GM21737 (cell line): ENCODE data around the gene IMP3.
"Not testable (repeated sequence)": the region's sequence is repeated elsewhere in the genome, so short reads cannot be mapped to it uniquely, and the experiment has no call there.

Source experiments
- ATAC-seq: cut with Tn5 transposase; IDR thresholded peaks from one replicate; pipeline ENCODE4 v1.9.1; 2021; ENCODE audit warnings: mild to moderate bottlenecking, moderate library complexity; ENCODE audit not compliant: unreplicated experiment

Gene IMP3

DNA sequence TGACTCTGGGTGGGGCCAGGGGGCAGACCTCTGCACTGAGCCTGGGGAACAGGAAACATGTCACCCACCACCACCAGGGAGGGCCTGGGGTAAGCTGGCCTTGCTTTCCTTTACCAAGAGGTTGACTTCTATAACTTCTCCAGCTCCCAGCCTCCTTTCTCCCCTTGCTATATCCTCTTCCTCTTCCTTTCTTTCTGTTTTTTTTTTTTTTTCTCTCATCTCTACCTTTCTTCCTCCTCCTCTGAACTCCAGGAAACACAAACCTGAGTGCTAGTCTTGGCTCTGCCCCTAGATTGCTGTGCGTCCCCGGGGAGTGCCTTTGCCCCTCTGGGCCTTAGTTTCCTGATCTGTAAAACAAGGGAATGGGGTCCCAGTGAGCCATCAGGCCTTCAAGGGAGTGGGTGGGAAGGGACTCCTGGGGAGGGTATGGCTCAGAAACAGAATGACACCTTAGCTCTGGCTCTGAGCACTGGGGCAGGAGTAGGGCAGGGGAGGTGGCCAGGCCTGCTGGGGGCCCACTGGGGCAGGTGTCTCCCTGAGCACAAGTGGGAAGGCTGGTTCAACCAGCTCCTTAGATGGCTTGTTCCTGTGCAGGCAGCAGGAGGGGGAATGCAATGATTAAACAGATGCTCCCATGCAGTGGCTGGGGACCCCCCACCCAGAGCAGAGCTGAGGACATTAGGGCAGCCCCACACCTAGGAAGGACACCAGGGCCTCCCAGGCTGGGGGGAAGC lies 12.0 kb upstream of the IMP3 start:
- ATAC-seq: no peak

DNA sequence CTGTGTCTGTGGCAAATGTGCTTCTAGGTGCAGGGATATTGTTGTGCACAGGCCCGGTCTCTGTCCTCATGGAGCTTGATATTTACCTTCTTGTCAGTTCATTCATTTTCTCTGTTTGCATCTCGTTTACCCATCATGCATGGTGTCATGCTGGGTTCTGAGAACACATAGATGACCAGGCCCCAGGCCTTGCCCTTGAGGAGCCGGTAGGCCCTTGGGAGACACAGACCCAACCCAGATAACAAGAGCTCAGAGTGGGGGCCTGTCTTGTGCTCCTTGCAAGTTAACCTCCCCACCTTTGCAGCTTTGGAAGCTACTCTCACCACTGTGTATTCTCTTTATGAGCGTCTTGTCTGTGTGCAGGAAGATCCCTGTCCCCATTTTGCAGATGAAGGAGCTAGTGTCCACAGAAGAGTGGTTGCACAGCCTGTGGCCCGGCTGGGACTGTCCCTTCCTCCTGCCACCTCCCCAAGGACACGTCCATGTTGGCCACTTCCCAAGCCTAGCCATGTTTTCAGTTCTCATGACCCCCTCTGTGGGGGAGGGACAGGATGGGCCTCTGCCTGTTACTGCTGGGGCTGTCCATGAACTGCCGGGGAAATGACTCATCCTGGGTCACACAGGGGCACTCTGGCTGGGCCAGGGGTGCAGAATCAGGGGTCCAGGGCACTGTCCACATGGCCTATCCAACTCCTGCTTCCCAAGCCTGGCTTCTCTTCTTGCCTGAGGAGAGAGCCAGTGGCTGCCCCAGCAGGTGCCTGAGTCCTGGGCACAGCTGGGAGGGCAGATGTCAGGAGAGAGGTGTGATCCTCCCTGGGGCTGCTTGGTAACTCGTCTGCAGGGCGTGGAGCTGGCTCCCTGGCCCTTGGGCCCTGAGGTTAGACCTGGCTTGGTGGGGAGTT lies 11.1 kb upstream of the IMP3 start:
- ATAC-seq: no peak

DNA sequence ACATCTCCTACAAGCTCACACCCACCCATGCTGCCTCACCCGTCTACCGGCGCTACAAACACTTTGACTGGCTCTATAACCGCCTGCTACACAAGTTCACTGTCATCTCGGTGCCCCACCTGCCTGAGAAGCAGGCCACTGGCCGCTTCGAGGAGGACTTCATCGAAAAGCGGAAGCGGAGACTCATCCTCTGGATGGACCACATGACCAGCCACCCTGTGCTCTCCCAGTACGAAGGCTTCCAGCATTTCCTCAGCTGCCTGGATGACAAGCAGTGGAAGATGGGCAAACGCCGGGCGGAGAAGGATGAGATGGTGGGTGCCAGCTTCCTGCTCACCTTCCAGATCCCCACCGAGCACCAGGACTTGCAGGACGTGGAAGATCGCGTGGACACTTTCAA lies 9.8 kb upstream of the IMP3 start:
- ATAC-seq: no peak

GRCh38 chr15:75649045-75649761 lies 9.2 kb upstream of the IMP3 start:
- no peak for ATAC-seq

GRCh38 chr15:75648156-75649000 lies 8.4 kb upstream of the IMP3 start:
- ATAC-seq: no peak

DNA sequence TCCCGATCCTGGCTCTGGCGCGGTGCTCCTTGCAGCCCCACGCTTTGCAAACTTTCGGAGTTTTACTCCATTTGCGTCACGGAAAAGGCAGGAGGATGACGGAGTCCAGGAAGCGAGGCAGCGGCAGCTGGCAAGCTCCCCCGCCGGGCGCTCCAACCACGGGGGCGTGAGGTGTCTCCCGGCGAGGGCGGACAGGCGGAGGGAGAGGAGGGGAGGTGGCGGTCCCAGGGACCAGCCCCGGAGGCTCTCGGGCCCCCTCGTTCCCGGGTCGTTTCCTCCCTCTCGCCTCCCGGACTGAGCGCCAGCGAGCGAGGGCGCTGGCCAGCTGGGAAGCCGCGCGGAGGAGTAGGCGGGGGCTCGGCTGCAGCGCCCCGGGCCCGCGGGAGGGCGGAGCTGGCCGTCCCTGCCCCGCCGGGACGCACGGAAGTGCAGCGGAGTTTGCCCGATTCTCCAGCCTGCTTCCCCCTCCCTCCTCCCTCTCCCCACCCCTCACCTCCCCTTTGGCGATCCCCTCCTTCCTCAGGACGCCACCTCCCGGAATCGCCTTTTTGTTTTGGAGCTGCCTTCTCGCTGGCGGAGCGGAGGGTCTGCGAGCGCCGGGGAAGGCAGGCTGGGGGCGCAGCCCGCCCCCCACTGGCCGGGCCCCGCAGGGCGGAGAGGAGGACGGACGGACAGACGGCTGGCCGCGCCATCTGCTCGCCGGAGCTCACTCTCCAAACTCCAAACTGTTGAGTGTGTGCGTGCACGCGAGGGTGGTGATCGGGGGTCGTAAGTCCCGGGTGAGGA lies 7.5 kb upstream of the IMP3 start, which contains the start of gene SNX33:
SNX33 (plus strand) TSS at position 543 of the 786 bp plus-strand sequence. CDS start 1,191 bp downstream, outside the sequence.
- no peak for ATAC-seq

- ATAC-seq: no peak
Measured at GRCh38 chr15:75646944-75647364, 6.9 kb upstream of the IMP3 start.

DNA sequence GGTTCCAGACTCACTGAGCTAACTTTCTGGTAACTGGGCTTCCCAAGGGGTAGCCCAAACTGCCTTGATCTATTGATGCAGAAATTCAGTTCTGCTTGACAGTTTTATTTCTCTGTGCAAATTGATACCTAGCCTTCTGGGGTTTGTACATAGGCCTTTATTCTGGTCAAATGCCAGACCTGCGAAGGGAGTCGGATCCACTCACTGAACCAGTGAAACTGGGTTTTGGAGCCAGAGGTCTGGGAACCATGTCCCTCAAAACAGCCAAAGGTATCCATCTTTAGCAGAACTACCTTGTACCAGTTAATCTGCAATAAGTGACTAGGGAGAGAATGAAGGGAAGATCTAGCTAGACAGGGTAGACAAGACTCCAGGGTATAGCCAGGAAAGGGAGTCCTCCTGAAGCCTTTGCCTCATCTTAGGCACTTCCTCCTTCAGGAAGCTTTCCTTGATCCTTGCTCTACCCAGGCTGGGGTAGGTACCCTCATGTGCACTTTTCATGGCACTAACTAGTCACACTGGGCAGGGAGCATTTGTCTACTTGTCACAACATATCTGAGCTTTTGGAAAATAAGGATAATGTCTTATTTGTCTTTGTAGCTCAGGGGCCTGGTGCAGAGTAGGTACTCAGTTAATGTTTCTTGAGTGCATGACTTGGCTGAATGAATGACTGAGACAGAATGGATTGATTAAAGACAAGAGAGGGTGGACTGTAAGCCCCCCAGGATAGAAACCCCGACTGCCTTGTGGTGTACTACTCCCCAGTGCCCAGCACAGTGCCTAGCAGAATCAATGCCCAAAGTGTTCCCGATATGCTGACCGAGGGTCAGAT lies 6.3 kb upstream of the IMP3 start:
- no peak for ATAC-seq

DNA sequence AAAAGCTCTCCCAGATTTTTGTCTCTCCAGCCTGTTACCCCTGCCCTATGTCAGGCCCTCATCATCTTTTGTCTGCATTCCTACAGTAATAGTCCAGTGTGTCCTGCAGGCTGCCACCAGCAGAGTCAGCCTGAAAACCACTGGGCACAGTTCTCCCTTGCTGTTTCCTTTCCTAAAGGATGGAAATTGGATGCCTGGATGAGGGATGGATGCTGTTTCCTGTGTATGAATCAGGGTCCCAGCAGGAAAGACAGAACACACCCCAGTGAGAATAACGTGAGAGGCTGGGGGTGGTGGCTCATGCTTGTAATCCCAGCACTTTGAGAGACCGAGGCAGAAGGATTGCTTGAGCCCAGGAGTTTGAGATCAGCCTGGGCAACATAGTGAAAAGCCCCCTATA lies 4.4 kb upstream of the IMP3 start:
- ATAC-seq: no peak

DNA sequence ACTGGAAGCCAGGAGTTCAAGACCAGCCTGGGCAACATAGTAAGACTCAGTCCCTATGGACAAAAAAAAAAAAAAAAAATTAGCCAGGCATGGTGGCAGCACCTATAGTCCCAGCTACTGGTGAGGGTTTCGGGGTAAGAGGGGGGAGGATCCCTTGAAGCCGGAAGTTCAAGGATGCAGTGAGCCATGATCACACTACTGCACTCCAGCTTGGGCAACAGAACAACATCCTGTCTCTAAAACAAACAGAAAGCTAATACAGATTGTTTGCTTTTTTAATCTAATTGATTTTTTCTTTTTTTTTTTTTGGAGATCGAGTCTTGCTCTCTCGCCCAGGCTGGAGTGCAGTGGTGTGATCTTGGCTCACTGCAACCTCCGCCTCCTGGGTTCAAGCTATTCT lies 1.6 kb upstream of the IMP3 start:
- no peak for ATAC-seq

DNA sequence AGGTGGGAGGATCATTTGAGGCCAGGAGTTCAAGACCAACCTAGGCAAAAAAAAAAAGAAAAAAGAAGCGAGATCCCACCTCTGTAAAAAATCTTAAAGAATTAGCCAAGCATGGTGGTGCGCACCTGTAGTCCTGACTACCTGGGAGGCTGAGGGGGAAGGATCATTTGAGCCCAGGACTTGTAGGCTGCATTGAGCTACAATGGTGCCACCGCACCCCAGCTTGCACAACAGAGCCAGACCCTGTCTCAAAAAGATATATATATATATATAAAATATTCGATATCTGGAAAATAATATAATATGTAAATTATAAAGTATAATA lies 1.1 kb upstream of the IMP3 start:
- ATAC-seq: no peak

- ATAC-seq: peak; percentile 21
Measured at GRCh38 chr15:75640483-75641178, 607 bp upstream of the IMP3 start.

DNA sequence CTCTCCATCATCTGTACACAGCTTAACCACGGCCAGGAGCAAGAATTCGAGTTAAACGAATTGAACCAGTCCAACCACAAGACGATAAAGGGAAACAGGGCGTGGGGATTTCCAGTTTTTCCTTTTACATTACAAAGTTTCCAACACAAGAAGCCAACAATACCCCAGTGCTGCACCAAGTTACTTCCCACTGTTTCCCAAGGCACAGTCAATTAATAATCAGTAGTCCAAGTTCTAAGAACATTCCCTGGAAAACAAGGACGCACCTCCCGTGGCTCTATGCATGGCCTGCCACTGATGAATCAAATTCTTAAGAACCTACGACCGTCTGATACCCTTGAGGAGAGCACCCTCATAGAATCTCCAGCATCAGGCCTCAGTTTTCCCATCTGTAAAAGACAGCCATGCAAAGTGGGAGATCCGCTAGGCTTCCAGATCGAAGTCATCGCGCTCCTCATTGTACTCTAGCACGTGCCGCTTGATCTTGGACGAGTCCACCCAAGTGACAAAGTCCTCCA lies 774 bp downstream of the IMP3 start:
- no peak for ATAC-seq

DNA sequence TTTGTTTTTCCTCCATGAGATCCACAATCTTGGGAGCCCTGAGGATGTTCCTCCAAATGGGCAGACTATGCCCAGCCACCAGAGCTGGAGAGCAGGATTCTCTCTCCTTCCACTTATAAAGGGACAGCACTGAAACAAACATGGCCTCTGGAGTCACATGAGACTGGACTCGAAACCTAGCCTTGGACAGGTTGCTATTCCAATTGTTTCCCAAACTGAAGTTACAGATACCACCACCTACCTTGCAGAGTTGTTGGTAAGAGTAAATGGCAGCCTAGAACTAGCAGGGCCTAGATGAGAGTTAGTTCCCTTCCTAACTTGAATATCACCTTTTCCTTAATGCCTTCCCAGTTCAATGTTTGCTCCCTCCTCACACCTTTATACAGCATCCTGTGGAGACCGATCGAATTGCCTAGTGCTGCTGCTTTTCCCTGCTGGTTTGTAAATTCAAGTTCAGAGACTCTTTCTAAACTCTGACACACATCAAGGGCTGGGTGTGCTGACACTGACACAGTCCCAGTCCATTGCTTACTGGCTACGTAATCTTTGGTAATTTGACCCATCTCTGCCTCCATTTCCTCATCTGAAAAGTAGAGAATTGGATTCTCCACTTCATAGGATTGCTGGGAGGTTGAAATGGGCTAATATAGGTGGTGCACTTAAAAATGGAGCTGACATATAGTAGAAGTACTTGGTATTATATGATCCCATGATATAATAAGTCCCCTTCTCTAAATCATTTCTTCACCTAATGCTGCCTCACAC lies 2.6 kb downstream of the IMP3 start:
- no peak for ATAC-seq

GRCh38 chr15:75636026-75636425 lies 4.0 kb downstream of the IMP3 start:
- ATAC-seq: no peak

DNA sequence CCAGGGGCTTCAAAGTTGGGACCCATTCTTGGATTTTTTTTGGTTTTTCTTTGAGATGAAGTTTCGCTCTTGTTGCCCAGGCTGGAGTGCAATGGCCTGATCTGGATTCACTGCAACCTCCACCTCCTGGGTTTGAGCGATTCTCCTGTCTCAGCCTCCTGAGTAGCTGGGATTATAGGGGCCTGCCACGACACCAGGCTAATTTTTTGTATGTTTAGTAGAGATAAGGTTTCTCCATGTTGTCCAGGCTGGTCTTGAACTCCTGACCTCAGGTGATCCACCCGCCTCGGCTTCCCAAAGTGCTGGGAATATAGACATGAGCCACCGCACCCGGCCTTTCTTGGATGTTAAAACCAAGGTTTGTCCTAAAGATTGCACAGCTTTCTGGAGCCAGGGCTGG lies 6.1 kb downstream of the IMP3 start:
- not testable (repeated sequence) for ATAC-seq

DNA sequence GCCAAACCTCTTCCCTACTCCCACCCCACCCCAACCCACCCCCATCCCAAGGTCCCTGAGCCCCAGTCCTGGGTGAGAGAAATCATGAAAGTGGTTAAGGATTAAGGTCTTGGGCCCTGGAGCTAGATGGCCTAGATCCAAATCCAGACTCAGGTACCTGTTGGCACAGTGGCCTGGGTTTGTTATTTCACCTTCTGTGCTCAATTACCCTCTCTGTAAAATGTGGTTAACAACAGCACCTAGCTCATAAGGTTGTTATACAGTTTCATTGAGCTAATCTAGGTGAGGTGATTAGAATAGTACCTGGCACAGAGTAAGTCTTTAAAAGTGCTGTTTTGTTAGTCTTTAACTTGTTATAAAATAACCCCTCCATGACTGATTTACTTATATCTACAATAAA lies 8.1 kb downstream of the IMP3 start:
- ATAC-seq: no peak
